HepG2 (cell line): ENCODE results near the gene NINJ2.

Source experiments
- ADNP ChIP-seq: sonication (generic); formaldehyde crosslinking; IDR thresholded peaks from 2 replicates; pipeline ENCODE4 v1.4.0; 2020; ENCODE audit warnings: missing genetic modification reagents
- CEBPB ChIP-seq: IDR thresholded peaks from 2 replicates; pipeline ENCODE4 v1.6.1; 2011; ENCODE audit warnings: low read depth, low read length, improper control_type of control experiment, borderline replicate concordance
- KMT2B ChIP-seq: IDR thresholded peaks from 2 replicates; pipeline ENCODE4 v1.6.1; 2016; ENCODE audit warnings: missing genetic modification reagents, missing compliant biosample characterization
- MAFK ChIP-seq, 2 experiments: IDR thresholded peaks in 1 of 2; conservative IDR thresholded peaks in 1 of 2; 2 replicates each; pipeline ENCODE4 v1.6.1; 2011; ENCODE audit warnings: improper control_type of control experiment in 2 of 2, low read length in 2 of 2
- MTA3 ChIP-seq: sonication (generic); formaldehyde crosslinking; IDR thresholded peaks from 2 replicates; pipeline ENCODE4 v1.4.0; 2020; ENCODE audit warnings: missing genetic modification reagents
- SALL1 ChIP-seq: sonication (generic); formaldehyde crosslinking; IDR thresholded peaks from 2 replicates; pipeline ENCODE4 v1.8.0; 2022; ENCODE audit warnings: mild to moderate bottlenecking, missing genetic modification reagents
- TGIF2 ChIP-seq: IDR thresholded peaks from 2 replicates; pipeline ENCODE4 v1.6.1; 2016; ENCODE audit warnings: control low read depth, missing compliant biosample characterization
- ZBTB7A ChIP-seq: sonication (generic); formaldehyde crosslinking; IDR thresholded peaks from 2 replicates; pipeline ENCODE4 v1.8.0; 2022; ENCODE audit warnings: mild to moderate bottlenecking, missing genetic modification reagents
- ZNF839 ChIP-seq: sonication (generic); formaldehyde crosslinking; IDR thresholded peaks from 2 replicates; pipeline ENCODE4 v1.4.0; 2020; ENCODE audit warnings: missing genetic modification reagents, mild to moderate bottlenecking, borderline replicate concordance
- TF ChIP-seq, protein P1 (sequence below): sonication (generic); formaldehyde crosslinking; IDR thresholded peaks from 2 replicates; pipeline ENCODE4 v1.4.0; 2020; ENCODE audit warnings: missing genetic modification reagents, borderline replicate concordance
- TF ChIP-seq, protein P2 (sequence below): sonication (generic); formaldehyde crosslinking; IDR thresholded peaks from 2 replicates; pipeline ENCODE4 v1.4.0; 2020; ENCODE audit warnings: mild to moderate bottlenecking, missing genetic modification reagents
- TF ChIP-seq, protein P3 (sequence below): sonication (generic); formaldehyde crosslinking; IDR thresholded peaks from 2 replicates; pipeline ENCODE4 v1.8.0; 2022; ENCODE audit warnings: low read depth, missing genetic modification reagents
- TF ChIP-seq, protein P4 (sequence below): sonication (generic); formaldehyde crosslinking; IDR thresholded peaks from 2 replicates; pipeline ENCODE4 v1.4.0; 2020; ENCODE audit warnings: missing genetic modification reagents, borderline replicate concordance

DNA sequence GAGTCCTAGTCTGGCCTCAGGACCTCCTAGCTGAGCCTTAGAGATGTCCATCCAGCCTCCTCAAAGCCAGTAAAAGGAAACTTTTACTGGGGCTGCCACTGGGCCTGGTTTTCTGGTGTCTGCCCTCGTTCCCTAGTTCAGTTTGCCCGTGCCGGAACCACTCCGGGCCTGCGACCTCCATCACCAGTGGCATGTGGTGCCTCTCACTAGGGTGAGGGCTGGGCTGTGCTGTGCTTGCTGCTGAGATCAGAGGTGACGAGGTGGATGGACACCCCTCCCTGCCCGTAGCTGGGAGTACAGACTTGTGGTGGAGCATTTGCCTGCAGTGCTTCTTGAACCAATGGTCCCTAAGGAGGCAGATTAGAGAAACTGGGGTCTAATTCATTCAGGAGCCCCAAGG is 127.8 kb downstream of the NINJ2 start:
- TF ChIP-seq ADNP (CRISPR knock-in tag) (no peak), TGIF2 (CRISPR knock-in tag) (no peak), ZBTB7A (no peak), SALL1 (no peak), MTA3 (CRISPR knock-in tag) (no peak), CEBPB (no peak), ZNF839 (CRISPR knock-in tag) (no peak), MAFK (conservative IDR thresholded peaks at IDR 0.05 in 1 of 2, IDR thresholded peaks at IDR 0.05 in 1 of 2; ENCODE audit: low read length in 2 of 2) (no peak), KMT2B (CRISPR knock-in tag) (no peak)
- TF ChIP-seq, protein P1, sequence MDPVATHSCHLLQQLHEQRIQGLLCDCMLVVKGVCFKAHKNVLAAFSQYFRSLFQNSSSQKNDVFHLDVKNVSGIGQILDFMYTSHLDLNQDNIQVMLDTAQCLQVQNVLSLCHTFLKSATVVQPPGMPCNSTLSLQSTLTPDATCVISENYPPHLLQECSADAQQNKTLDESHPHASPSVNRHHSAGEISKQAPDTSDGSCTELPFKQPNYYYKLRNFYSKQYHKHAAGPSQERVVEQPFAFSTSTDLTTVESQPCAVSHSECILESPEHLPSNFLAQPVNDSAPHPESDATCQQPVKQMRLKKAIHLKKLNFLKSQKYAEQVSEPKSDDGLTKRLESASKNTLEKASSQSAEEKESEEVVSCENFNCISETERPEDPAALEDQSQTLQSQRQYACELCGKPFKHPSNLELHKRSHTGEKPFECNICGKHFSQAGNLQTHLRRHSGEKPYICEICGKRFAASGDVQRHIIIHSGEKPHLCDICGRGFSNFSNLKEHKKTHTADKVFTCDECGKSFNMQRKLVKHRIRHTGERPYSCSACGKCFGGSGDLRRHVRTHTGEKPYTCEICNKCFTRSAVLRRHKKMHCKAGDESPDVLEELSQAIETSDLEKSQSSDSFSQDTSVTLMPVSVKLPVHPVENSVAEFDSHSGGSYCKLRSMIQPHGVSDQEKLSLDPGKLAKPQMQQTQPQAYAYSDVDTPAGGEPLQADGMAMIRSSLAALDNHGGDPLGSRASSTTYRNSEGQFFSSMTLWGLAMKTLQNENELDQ = no peak
- TF ChIP-seq, protein P2, sequence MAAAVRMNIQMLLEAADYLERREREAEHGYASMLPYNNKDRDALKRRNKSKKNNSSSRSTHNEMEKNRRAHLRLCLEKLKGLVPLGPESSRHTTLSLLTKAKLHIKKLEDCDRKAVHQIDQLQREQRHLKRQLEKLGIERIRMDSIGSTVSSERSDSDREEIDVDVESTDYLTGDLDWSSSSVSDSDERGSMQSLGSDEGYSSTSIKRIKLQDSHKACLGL (CRISPR knock-in tag) = no peak
- TF ChIP-seq, protein P3, sequence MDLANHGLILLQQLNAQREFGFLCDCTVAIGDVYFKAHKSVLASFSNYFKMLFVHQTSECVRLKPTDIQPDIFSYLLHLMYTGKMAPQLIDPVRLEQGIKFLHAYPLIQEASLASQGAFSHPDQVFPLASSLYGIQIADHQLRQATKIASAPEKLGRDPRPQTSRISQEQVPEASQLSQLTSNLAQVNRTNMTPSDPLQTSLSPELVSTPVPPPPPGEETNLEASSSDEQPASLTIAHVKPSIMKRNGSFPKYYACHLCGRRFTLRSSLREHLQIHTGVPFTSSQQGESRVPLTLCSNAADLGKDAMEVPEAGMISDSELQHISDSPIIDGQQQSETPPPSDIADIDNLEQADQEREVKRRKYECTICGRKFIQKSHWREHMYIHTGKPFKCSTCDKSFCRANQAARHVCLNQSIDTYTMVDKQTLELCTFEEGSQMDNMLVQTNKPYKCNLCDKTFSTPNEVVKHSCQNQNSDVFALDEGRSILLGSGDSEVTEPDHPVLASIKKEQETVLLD (CRISPR knock-in tag) = no peak
- TF ChIP-seq, protein P4, sequence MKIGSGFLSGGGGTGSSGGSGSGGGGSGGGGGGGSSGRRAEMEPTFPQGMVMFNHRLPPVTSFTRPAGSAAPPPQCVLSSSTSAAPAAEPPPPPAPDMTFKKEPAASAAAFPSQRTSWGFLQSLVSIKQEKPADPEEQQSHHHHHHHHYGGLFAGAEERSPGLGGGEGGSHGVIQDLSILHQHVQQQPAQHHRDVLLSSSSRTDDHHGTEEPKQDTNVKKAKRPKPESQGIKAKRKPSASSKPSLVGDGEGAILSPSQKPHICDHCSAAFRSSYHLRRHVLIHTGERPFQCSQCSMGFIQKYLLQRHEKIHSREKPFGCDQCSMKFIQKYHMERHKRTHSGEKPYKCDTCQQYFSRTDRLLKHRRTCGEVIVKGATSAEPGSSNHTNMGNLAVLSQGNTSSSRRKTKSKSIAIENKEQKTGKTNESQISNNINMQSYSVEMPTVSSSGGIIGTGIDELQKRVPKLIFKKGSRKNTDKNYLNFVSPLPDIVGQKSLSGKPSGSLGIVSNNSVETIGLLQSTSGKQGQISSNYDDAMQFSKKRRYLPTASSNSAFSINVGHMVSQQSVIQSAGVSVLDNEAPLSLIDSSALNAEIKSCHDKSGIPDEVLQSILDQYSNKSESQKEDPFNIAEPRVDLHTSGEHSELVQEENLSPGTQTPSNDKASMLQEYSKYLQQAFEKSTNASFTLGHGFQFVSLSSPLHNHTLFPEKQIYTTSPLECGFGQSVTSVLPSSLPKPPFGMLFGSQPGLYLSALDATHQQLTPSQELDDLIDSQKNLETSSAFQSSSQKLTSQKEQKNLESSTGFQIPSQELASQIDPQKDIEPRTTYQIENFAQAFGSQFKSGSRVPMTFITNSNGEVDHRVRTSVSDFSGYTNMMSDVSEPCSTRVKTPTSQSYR (CRISPR knock-in tag) = no peak
